ENCODE results near the gene NME1.
"Not testable (repeated sequence)": the region's sequence is repeated elsewhere in the genome, so short reads cannot be mapped to it uniquely, and the experiment has no call there.

NME1 gene
- 2.1 to 92.0 (median 7.4) reads per million in 9 experiments for total RNA-seq

GRCh38 chr17:51153210-51154072 is at the start of gene NME1:
Gene NME1, plus strand, starts transcription at chr17:51153559. Its CDS starts 2,096 bp downstream, at chr17:51155655.
- no peaks in the 10 kb centered on the region for H3K27me3 Mint-ChIP-seq
- no peaks in the 10 kb centered on the region for H3K4me1 Mint-ChIP-seq (ENCODE audit: low read depth in 2 of 2)
- peak; percentile 96 to 99 (median 97) for DNase-seq
- no peaks in the 10 kb centered on the region for H3K9me3 Mint-ChIP-seq
- no peak within 1 kb of the TSS for H3K4me3 Mint-ChIP-seq
- no peak within 1 kb of the TSS for H3K27ac Mint-ChIP-seq
- ATAC-seq (replicated peaks): peak; percentile 97
- H3K36me3 Mint-ChIP-seq (ENCODE audit: insufficient read depth): no peaks in the 10 kb centered on the region

GRCh38 chr17:51107778-51108177 is 45.6 kb upstream of the NME1 start:
- no peak for DNase-seq
- no peak overlapping the region for H3K4me3 Mint-ChIP-seq
- ATAC-seq (replicated peaks): no peak
- H3K36me3 Mint-ChIP-seq (ENCODE audit: insufficient read depth): peaks cover 5% of the 10 kb centered on the region
- H3K27me3 Mint-ChIP-seq: no peaks in the 10 kb centered on the region
- no peaks in the 10 kb centered on the region for H3K9me3 Mint-ChIP-seq
- H3K27ac Mint-ChIP-seq: no peak overlapping the region
- H3K4me1 Mint-ChIP-seq (ENCODE audit: low read depth in 2 of 2): peaks cover 10 to 25% of the 10 kb centered on the region in 2 donors

DNA sequence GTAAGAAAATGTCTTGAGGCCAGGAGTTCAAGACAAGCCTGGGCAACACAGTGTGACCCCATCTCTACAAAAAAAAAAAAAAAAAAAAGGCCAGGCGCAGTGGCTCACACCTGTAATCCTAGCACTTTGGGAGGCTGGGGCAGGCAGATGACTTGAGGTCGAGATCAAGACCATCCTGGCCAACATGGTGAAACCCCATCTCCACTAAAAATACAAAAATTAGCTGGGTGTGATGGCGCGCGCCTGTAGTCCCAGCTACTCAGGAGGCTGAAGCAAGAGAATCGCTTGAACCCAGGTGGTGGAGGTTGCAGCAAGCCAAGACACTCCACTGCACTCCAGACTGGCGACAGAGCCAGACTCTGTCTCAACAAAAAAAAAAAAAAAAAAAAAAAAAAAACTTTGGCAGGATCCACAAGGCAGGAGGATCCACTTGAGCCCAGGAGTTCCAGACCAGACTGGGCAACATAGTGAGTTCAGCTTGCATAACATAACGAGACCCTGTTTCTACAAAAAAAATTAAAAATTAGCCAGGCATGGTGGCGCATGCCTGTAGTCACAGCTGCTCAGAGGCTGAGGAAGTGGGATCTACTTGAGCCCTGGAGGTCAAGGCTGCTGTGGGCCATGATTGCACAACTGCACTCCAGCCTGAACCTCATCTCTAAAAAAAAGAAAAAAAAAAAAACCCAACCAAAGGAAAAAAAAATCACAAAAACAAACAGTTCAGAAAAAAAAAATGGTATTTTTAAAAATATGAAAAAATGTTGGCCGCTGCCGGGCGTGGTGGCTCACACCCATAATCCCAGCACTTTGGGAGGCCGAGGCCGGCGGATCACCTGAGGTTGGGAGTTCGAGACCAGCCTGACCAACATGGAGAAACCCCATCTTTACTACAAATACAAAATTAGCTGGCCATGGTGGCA is 40.8 kb upstream of the NME1 start:
- H3K4me3 Mint-ChIP-seq; H3K9me3 Mint-ChIP-seq; H3K27me3 Mint-ChIP-seq; DNase-seq; ATAC-seq (replicated peaks): not testable (repeated sequence)
- Mint-ChIP-seq H3K36me3 (ENCODE audit: insufficient read depth) (peaks cover 15% of the 10 kb centered on the region), H3K27ac (peak overlapping the region in 1 of 2 donors; percentile 84), H3K4me1 (ENCODE audit: low read depth in 2 of 2) (peaks cover 12 to 26% of the 10 kb centered on the region in 2 donors)

DNA sequence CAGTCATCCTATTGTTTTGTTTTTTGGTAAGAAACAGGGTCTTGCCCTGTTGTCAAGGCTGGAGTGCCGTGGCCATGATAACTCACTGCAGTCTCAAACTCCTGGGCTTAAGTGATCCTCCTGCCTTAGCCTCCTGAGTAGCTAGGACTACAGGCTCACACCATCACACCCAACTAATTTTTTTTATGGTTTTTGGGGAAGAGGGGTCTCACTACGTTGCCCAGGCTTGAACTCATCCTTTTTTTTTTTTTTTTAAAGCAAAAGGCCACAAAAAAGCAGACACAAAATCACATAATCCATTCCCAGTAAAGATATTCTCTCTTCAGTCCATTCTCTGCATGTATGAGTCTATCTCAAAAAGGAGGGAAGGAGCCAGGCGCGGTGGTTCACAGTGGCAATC is 38.2 kb upstream of the NME1 start:
- no peak overlapping the region for H3K4me3 Mint-ChIP-seq
- H3K4me1 Mint-ChIP-seq (ENCODE audit: low read depth in 2 of 2): peaks cover 23 to 49% of the 10 kb centered on the region in 2 donors
- DNase-seq: no peak
- H3K27me3 Mint-ChIP-seq: no peaks in the 10 kb centered on the region
- H3K9me3 Mint-ChIP-seq: no peaks in the 10 kb centered on the region
- peaks cover 16% of the 10 kb centered on the region for H3K36me3 Mint-ChIP-seq (ENCODE audit: insufficient read depth)
- H3K27ac Mint-ChIP-seq: peak overlapping the region in 1 of 2 donors; percentile 71
- no peak for ATAC-seq (replicated peaks)

DNA sequence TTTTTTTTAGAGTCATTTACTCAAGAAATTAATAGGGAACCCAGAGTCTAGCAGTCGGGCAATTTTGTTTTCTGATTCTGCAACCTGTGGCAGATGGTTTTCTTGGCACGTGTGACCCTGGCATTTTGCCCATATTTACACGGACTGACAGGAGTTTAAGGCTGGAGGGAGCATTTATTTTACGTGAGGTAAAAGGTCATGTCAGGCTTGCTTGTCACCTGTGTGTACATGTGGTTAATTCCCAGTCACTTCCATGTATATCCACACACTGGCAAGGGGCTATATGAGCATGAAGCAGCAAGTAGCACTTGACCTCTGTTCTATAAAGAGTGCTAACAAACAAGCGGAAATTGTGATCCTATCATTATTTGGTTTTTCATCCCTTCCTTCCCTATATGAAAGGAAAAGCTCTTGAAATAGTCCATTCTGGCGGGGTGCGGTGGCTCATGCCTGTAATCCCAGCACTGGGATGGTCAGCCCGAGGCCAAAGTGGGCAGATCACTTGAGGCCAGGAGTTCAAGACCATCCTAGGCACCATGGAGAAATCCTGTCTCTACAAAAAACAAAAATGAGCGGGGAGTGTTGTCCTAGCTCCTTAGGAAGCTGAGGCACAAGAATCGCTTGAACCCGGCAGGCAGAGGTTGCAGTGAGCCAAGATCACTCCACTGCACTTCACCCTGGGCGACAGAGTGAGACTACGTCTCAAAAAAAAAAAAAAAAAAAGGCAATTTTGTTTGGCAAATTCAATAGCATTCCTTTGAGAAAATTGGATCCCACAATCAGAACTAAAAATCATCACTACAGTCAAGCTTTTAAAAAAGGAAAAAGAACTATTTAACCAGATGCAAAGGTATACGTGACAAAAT is 34.8 kb upstream of the NME1 start:
- Mint-ChIP-seq H3K4me1 (ENCODE audit: low read depth in 2 of 2) (peaks cover 34 to 60% of the 10 kb centered on the region in 2 donors), H3K4me3 (peak overlapping the region; percentile 91 to 96), H3K27me3 (no peaks in the 10 kb centered on the region), H3K36me3 (ENCODE audit: insufficient read depth) (peaks cover 21% of the 10 kb centered on the region), H3K27ac (peak overlapping the region; percentile 97 to 98), H3K9me3 (no peaks in the 10 kb centered on the region)
- ATAC-seq (replicated peaks) (no peak), DNase-seq (no peak)

GRCh38 chr17:51119415-51120356 is 33.7 kb upstream of the NME1 start:
- Mint-ChIP-seq H3K27ac (peak overlapping the region; percentile 97 to 98), H3K4me3 (peak overlapping the region; percentile 91 to 96), H3K27me3 (no peaks in the 10 kb centered on the region), H3K9me3 (no peaks in the 10 kb centered on the region), H3K36me3 (ENCODE audit: insufficient read depth) (peaks cover 20% of the 10 kb centered on the region), H3K4me1 (ENCODE audit: low read depth in 2 of 2) (peaks cover 34 to 59% of the 10 kb centered on the region in 2 donors)
- DNase-seq: peak; percentile 13 to 27 (median 15)
- ATAC-seq (replicated peaks): peak; percentile 24

- DNase-seq (peak in 1 of 3 experiments; percentile 34), ATAC-seq (replicated peaks) (peak; percentile 48)
- peaks cover 30 to 52% of the 10 kb centered on the region in 2 donors for H3K4me1 Mint-ChIP-seq (ENCODE audit: low read depth in 2 of 2)
- H3K27me3 Mint-ChIP-seq: no peaks in the 10 kb centered on the region
- peak overlapping the region; percentile 97 to 98 for H3K27ac Mint-ChIP-seq
- peaks cover 18% of the 10 kb centered on the region for H3K36me3 Mint-ChIP-seq (ENCODE audit: insufficient read depth)
- peak overlapping the region; percentile 91 to 96 for H3K4me3 Mint-ChIP-seq
- no peaks in the 10 kb centered on the region for H3K9me3 Mint-ChIP-seq
Measured at GRCh38 chr17:51120357-51120738, 33.0 kb upstream of the NME1 start.

- Mint-ChIP-seq H3K27me3 (no peaks in the 10 kb centered on the region), H3K9me3 (no peaks in the 10 kb centered on the region), H3K27ac (peak within 1 kb of the TSS; percentile 97 to 98), H3K36me3 (ENCODE audit: insufficient read depth) (peaks cover 16% of the 10 kb centered on the region), H3K4me3 (peak within 1 kb of the TSS; percentile 91 to 96), H3K4me1 (ENCODE audit: low read depth in 2 of 2) (peaks cover 27 to 50% of the 10 kb centered on the region in 2 donors)
- ATAC-seq (replicated peaks) (peak; percentile 81), DNase-seq (peak; percentile 83 to 90 (median 87))
Measured at GRCh38 chr17:51120739-51121619, 32.4 kb upstream of the NME1 start, which contains the start of gene SPAG9. Gene SPAG9, minus strand, starts transcription at chr17:51120868. Its CDS starts 212 bp downstream, at chr17:51120656.

DNA sequence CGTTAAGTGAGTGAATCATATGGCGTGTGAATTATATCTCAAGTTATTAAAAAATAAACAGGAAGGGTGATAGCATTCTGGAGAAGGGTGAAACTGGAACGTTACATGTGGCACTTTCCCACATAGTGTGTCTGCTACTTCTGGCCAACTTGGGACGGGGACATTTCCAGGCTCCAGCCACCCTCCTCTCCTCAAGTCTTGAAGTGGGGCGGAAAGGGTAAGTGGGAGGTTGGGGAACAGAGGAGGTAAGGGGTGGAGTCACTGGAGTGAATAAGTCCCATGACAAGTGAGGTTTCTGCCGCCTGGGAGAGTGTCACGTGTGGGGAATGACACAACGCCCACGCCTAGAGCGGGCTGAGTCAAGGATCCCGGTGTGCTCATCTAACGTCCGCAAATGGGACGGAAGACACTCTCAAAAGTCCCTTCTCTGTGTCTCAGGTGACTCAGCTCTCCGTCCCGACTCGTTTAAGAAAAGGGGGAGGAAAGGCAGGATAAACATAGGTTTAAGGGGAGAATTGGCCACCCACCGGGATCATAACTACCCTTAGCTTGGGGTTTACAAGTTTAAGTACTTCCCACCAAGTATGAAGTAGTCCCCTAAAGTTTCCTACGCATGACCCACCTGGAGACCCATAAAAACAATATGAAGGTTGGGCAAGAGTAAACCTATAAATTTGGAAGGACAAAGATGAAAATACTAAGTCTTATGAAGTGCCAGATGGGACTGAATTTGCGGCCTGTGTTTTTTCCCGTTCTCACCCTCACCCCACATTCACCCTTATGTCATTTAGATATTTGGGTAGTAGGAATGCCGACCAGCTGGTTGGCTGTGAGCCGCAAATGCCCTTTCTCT is 31.5 kb upstream of the NME1 start:
- peaks cover 15% of the 10 kb centered on the region for H3K36me3 Mint-ChIP-seq (ENCODE audit: insufficient read depth)
- no peaks in the 10 kb centered on the region for H3K27me3 Mint-ChIP-seq
- H3K4me3 Mint-ChIP-seq: peak overlapping the region; percentile 91 to 96
- peak overlapping the region; percentile 97 to 98 for H3K27ac Mint-ChIP-seq
- DNase-seq: peak; percentile 14 to 21 (median 14)
- no peaks in the 10 kb centered on the region for H3K9me3 Mint-ChIP-seq
- no peak for ATAC-seq (replicated peaks)
- H3K4me1 Mint-ChIP-seq (ENCODE audit: low read depth in 2 of 2): peaks cover 25 to 46% of the 10 kb centered on the region in 2 donors

GRCh38 chr17:51122473-51123115 is 30.8 kb upstream of the NME1 start:
- H3K27ac Mint-ChIP-seq; H3K4me3 Mint-ChIP-seq; DNase-seq; ATAC-seq (replicated peaks); H3K27me3 Mint-ChIP-seq; H3K9me3 Mint-ChIP-seq: not testable (repeated sequence)
- peaks cover 23 to 39% of the 10 kb centered on the region in 2 donors for H3K4me1 Mint-ChIP-seq (ENCODE audit: low read depth in 2 of 2)
- peaks cover 15% of the 10 kb centered on the region for H3K36me3 Mint-ChIP-seq (ENCODE audit: insufficient read depth)
